HEK293 (cell line): Measurements from ENCODE around the gene POLR2H.

ENCODE experiments used
- MYNN ChIP-seq: fragments of 450-650 bp; formaldehyde crosslinking; IDR thresholded peaks from 2 replicates; pipeline ENCODE4 v1.5.1; 2016; ENCODE audit warnings: missing biosample characterization, missing genetic modification characterization, borderline replicate concordance
- YY1 ChIP-seq: fragments of 450-650 bp; formaldehyde crosslinking; IDR thresholded peaks from 2 replicates; pipeline ENCODE4 v1.5.1; 2018; ENCODE audit warnings: missing biosample characterization, missing genetic modification characterization
- TF ChIP-seq, protein P1 (sequence below): fragments of 450-650 bp; formaldehyde crosslinking; IDR thresholded peaks from 2 replicates; pipeline ENCODE4 v1.5.1; 2016; ENCODE audit warnings: missing biosample characterization, missing genetic modification characterization

DNA sequence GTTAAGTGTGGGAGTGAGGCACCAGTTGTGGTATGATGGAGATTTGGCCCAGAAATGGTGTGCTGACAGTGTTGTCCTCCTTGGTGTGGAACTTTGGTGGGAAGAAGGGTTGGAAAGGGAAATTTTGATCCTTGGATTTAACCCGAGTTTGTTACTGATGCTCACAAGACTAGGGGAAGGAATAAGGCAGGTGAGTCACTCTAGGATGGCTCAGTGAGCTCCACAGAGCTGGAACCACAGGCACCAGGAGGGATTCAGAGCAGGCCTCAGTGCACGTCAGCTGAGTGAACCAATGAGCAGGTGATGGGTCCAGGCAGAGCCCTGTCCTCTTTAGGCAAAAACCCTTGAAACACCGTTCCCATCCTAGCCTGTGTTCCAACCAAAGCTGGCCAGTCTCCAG is 29.8 kb downstream of the POLR2H start:
- TF ChIP-seq YY1 (tag by site-specific recombination) (no peak), MYNN (tag by site-specific recombination) (no peak)
- TF ChIP-seq, protein P1, sequence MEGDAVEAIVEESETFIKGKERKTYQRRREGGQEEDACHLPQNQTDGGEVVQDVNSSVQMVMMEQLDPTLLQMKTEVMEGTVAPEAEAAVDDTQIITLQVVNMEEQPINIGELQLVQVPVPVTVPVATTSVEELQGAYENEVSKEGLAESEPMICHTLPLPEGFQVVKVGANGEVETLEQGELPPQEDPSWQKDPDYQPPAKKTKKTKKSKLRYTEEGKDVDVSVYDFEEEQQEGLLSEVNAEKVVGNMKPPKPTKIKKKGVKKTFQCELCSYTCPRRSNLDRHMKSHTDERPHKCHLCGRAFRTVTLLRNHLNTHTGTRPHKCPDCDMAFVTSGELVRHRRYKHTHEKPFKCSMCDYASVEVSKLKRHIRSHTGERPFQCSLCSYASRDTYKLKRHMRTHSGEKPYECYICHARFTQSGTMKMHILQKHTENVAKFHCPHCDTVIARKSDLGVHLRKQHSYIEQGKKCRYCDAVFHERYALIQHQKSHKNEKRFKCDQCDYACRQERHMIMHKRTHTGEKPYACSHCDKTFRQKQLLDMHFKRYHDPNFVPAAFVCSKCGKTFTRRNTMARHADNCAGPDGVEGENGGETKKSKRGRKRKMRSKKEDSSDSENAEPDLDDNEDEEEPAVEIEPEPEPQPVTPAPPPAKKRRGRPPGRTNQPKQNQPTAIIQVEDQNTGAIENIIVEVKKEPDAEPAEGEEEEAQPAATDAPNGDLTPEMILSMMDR, result no peak
